Pancreas (tissue), 10 donors: ENCODE measurements around the gene CSF2. TPM values are rescaled to one million over a fixed set of nuclear protein-coding genes. Genes with fewer than 3 reads are reported as not detected.
A peak's percentile ranks its signal among the peaks of the same experiment; 100 is the strongest.

Experiments used
- ATAC-seq, 4 donors: fragments of 200-7000 bp; cut with Tn5 transposase; one replicate each; pipeline versions ENCODE4 v1.8.0 to v1.9.1; 2020; ENCODE audit warnings: mild to moderate bottlenecking in 4 of 4, moderate library complexity in 4 of 4
- DNase-seq, 6 donors: peaks; one replicate each; pipeline ENCODE4 v3.0.0-alpha.2; 2020
- FAIRE-seq: peaks from 2 replicates; lab custom pipeline; 2012; peaks lifted over from hg19 to GRCh38; lab: Jason Lieb, UNC
- H3K27ac ChIP-seq, 4 donors: fragments of 200-600 bp; sonication (generic); 1 replicate in 3 of 4; 2 replicates in 1 of 4; pipeline versions ENCODE4 v1.5.0 to v1.8.0; 2020
- H3K27me3 ChIP-seq, 4 donors: fragments of 200-600 bp; one replicate each; pipeline ENCODE4 v1.8.0; 2021
- H3K36me3 ChIP-seq, 3 donors: fragments of 200-600 bp; sonication (generic) in 1 of 3; one replicate each; pipeline versions ENCODE4 v1.5.0 to v1.8.0; 2020 to 2021
- H3K4me1 ChIP-seq, 3 donors: fragments of 200-600 bp; one replicate each; pipeline ENCODE4 v1.8.0; 2021
- H3K4me3 ChIP-seq, 4 donors: fragments of 200-600 bp; sonication (generic) in 2 of 4; one replicate each; pipeline versions ENCODE4 v1.5.0 to v1.8.0; 2020 to 2021
- H3K9me3 ChIP-seq, 4 donors: fragments of 200-600 bp; one replicate each; pipeline ENCODE4 v1.8.0; 2021
- WGBS, 2 donors: extraction: QIAGEN DNeasy Blood & Tissue Kit; methylation state at CpG; one replicate each; pipeline ENCODE4 v1.1.7; 2013; 5-methylcytosine and 5-hydroxymethylcytosine counted together
- intact Hi-C, 3 donors: fragments of 100-400 bp; cut with DNase I; formaldehyde crosslinking; loops; one replicate each; pipeline versions ENCODE4 v1.11.1 to v1.14.2; 2022
- polyA plus RNA-seq, 2 donors: library from polyadenylated mRNA; stranded (reverse); fragments of 200-250 nt; gene quantifications; one replicate each; pipeline ENCODE4 v1.2.3, GENCODE V29; 2013
- total RNA-seq, 6 donors: library from RNA; stranded (reverse); fragmentation: NEBNext Ultra II Directional in 4 of 6; extraction: Animal tissue kit (Norgen Biotek cat#: 25700) in 4 of 6; gene quantifications; one replicate each; pipeline versions ENCODE4 v1.2.1 to v1.2.4, GENCODE V29; 2021 to 2023
- TF ChIP-seq, protein P1 (sequence below), 4 donors: fragments of 200-600 bp; sonication (generic) in 3 of 4; IDR thresholded peaks; one replicate each; pipeline versions ENCODE4 v1.5.0 to v1.8.0; 2021; ENCODE audit warnings: antibody characterized with exemption in 4 of 4
- donor health status: healthy with polysubstance abuse.
- donor health status: DM: no; HTN: no; CAD: no; lungs with moderate emphysema.
- donor health status: DM: no; HTN: no; CAD: no.
- donor health status: control.
- donor health status: control.
- donor health status: Bipolar disorder and iron deficiency.
- donor health status: DM: yes; HTN: yes; CAD: no.
- donor health status: DM: no; HTN: no; CAD: no.
- donor health status: DM: no; HTN: no; CAD: no.
- donor health status: DM: yes; HTN: yes; CAD: no.

The CSF2 gene
- total and polyA plus RNA-seq, 8 donors = 0.19 TPM; not detected in 7

DNA sequence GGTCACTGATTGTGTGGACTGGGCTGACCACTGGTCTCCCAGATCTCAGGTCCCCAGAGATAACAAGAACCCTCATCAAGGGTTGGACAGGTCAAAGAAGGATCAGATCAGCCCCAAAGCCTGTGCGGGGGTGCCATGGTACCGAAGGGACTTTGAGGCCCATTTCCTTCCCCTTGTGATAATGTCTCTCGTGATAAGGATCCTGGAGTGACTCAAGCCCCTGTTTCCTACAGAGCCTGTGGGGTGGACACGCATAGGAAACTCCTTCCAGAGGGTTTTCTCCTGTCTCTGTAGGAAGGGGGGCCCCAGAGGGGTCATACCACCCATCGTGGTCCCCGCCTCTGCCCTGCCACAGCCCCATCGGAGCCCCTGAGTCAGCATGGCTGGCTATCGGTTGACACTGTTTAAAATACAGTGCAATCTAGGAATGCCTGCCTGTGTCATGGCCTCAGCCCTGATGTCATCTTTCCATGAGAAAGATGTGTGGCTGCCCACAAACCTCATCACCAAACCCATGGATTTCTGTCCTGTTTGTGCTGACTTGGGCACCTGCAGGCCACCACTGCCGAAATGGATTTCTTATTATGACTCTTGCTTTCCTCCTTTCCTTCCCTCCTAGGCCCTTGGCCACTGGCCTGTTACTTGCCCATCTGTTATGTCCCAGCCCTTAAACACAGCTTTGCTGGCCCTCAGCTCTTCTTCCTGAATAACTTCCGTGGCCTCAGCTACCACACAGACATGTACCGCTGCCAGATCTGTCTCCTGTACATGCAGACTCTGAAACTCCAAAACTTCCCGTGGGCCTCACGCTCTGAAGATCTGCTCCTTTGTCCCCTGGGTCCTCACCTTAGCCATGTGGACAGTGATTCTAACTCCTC, 2.9 kb upstream of the CSF2 start:
- FAIRE-seq = no peak
- ATAC-seq = no peak
- no peaks in the 10 kb centered on the region for H3K4me1 ChIP-seq
- no peak overlapping the region for H3K27ac ChIP-seq
- intact Hi-C loops = no loop called here
- 83 to 86% methylated on average over 13 of the region's 13 CpGs for WGBS, 2 donors
- TF ChIP-seq, protein P1, sequence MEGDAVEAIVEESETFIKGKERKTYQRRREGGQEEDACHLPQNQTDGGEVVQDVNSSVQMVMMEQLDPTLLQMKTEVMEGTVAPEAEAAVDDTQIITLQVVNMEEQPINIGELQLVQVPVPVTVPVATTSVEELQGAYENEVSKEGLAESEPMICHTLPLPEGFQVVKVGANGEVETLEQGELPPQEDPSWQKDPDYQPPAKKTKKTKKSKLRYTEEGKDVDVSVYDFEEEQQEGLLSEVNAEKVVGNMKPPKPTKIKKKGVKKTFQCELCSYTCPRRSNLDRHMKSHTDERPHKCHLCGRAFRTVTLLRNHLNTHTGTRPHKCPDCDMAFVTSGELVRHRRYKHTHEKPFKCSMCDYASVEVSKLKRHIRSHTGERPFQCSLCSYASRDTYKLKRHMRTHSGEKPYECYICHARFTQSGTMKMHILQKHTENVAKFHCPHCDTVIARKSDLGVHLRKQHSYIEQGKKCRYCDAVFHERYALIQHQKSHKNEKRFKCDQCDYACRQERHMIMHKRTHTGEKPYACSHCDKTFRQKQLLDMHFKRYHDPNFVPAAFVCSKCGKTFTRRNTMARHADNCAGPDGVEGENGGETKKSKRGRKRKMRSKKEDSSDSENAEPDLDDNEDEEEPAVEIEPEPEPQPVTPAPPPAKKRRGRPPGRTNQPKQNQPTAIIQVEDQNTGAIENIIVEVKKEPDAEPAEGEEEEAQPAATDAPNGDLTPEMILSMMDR (IDR thresholded peaks at IDR 0.05) = no peak
- no peaks in the 10 kb centered on the region for H3K36me3 ChIP-seq
- no peaks in the 10 kb centered on the region for H3K27me3 ChIP-seq
- DNase-seq = peak in 1 of 6 donors; percentile 30
- no peak overlapping the region for H3K4me3 ChIP-seq
- H3K9me3 ChIP-seq = no peaks in the 10 kb centered on the region

DNA sequence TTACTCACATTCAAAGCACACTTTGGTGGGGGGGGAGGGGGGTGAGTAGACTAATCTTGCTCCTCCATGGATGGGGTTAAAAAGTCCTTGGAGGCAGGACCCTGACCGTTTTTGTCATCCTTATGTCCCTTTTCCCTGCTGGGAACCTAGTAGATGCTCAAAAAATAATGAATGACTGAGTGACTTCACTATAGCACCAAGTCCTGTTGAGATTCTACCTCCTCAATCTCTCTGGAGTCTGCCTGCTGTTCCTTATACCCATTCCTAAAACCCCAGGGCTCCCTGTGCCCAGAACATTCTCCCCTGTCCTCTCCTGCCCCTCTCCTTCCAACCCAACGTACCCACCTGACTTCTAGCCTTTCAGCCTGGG, 2.3 kb upstream of the CSF2 start:
- FAIRE-seq = no peak
- no peaks in the 10 kb centered on the region for H3K27me3 ChIP-seq

DNA sequence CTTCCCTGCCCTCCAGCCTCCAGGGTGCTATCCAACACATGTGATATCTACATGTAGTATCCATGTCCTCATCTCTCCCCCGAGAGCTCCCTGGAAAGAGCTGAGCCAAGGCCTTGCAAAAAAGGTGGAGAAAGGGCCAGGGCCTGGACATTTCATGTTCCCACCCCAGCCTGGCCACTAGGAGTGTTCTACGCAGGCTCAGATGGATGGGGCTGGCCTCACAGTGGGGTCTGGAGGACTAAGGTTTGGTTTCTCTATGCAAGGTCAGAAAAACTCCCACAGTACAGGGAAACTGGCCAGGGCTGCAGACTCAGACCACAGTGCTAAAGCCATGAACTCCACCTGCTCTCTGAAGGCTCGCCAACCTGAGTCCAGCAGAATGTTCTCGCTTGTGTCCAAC, 1.5 kb upstream of the CSF2 start:
- H3K36me3 ChIP-seq = no peaks in the 10 kb centered on the region
- TF ChIP-seq, protein P1 (IDR thresholded peaks at IDR 0.05) = no peak
- no peaks in the 10 kb centered on the region for H3K27me3 ChIP-seq
- FAIRE-seq (no peak), ATAC-seq (no peak), DNase-seq (no peak)
- H3K4me1 ChIP-seq = no peaks in the 10 kb centered on the region
- WGBS, 2 donors = 89 to 97% methylated on average over 4 of the region's 4 CpGs
- no peak overlapping the region for H3K4me3 ChIP-seq
- H3K9me3 ChIP-seq = no peaks in the 10 kb centered on the region
- no peak overlapping the region for H3K27ac ChIP-seq
- intact Hi-C loops = no loop called here

More for the DNA sequence above, 2.3 kb upstream of the CSF2 start:
- Histone ChIP-seq H3K4me1 (no peaks in the 10 kb centered on the region), H3K36me3 (no peaks in the 10 kb centered on the region), H3K4me3 (no peak overlapping the region), H3K27ac (no peak overlapping the region), H3K9me3 (no peaks in the 10 kb centered on the region)
- ATAC-seq (no peak), DNase-seq (no peak)
- TF ChIP-seq, protein P1 (IDR thresholded peaks at IDR 0.05) = no peak
- intact Hi-C loops = no loop called here
- 68 to 74% methylated on average over 2 of the region's 2 CpGs for WGBS, 2 donors

DNA sequence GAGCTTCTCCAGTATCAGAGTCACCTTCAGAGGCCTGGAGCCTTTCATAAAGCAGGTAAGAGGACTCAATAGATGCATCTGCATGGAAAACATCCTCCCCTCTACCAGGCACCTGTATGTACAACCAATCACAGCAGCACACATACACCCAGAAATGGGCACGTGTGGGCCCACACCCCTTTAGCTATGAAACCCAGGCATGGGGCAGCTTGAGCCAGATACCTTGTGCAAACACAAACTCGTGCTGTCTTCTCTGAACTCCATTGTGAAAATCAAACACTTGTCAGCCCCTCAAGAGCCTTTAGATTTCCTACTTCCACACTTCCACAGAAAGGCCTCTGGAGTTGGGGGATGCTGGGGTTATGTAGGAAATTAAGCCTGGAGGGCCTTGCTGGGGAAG, 1.1 kb upstream of the CSF2 start:
- Histone ChIP-seq H3K9me3 (no peaks in the 10 kb centered on the region), H3K4me3 (no peak overlapping the region), H3K36me3 (no peaks in the 10 kb centered on the region), H3K27ac (no peak overlapping the region), H3K4me1 (no peaks in the 10 kb centered on the region), H3K27me3 (no peaks in the 10 kb centered on the region)
- TF ChIP-seq, protein P1 (IDR thresholded peaks at IDR 0.05) = no peak
- DNase-seq (no peak), ATAC-seq (peak in 1 of 4 donors; percentile 20), FAIRE-seq (no peak)
- WGBS, 2 donors = 39 to 52% methylated on average over 2 of the region's 2 CpGs
- intact Hi-C loops = no loop called here
